GM23248 (cell line): ENCODE results near the gene PDLIM5. TPM values are rescaled to one million over a fixed set of nuclear protein-coding genes. Genes with fewer than 3 reads are reported as not detected.

Source experiments
- DNase-seq: peaks from one replicate; pipeline ENCODE4 v3.0.0-alpha.2; 2015
- H2AFZ ChIP-seq: fragments of 200-600 bp; sonication (generic); 2 replicates; pipeline ENCODE4 v1.6.1; 2016; ENCODE audit warnings: antibody characterized with exemption
- H3F3A ChIP-seq: fragments of 200-600 bp; sonication (generic); 2 replicates; pipeline ENCODE4 v1.6.1; 2016; ENCODE audit warnings: mild to moderate bottlenecking, antibody characterized with exemption, mixed run types; ENCODE audit not compliant: insufficient read depth
- H3K27ac ChIP-seq: fragments of 200-600 bp; sonication (generic); 2 replicates; pipeline ENCODE4 v1.5.1; 2016; ENCODE audit warnings: mild to moderate bottlenecking
- H3K27me3 ChIP-seq: fragments of 200-600 bp; sonication (generic); replicated peaks from 2 replicates; pipeline ENCODE4 v1.6.1; 2016; ENCODE audit warnings: mild to moderate bottlenecking; ENCODE audit not compliant: insufficient read depth
- H3K36me3 ChIP-seq: fragments of 200-600 bp; sonication (generic); 2 replicates; pipeline ENCODE4 v1.6.1; 2016; ENCODE audit warnings: low read depth, mild to moderate bottlenecking
- H3K4me1 ChIP-seq: fragments of 200-600 bp; sonication (generic); 2 replicates; pipeline ENCODE4 v1.6.1; 2016; ENCODE audit warnings: mild to moderate bottlenecking; ENCODE audit not compliant: insufficient read depth
- H3K4me2 ChIP-seq: fragments of 200-600 bp; sonication (generic); one replicate; pipeline ENCODE4 v1.6.1; 2016; ENCODE audit warnings: mild to moderate bottlenecking; ENCODE audit not compliant: unreplicated experiment
- H3K4me3 ChIP-seq: fragments of 200-600 bp; sonication (generic); 2 replicates; pipeline ENCODE4 v1.5.1; 2016; ENCODE audit warnings: mild to moderate bottlenecking
- H3K79me2 ChIP-seq: fragments of 200-600 bp; sonication (generic); 2 replicates; pipeline ENCODE4 v1.6.1; 2016; ENCODE audit warnings: mild to moderate bottlenecking; ENCODE audit not compliant: insufficient read depth
- H3K9ac ChIP-seq: fragments of 200-600 bp; sonication (generic); 2 replicates; pipeline ENCODE4 v1.6.1; 2016; ENCODE audit warnings: mild to moderate bottlenecking
- H3K9me2 ChIP-seq: fragments of 200-600 bp; sonication (generic); 2 replicates; pipeline ENCODE4 v1.6.1; 2016; ENCODE audit warnings: mixed run types, mild to moderate bottlenecking, moderate library complexity; ENCODE audit not compliant: insufficient read depth
- H3K9me3 ChIP-seq: fragments of 200-600 bp; sonication (generic); one replicate; pipeline ENCODE4 v1.6.1; 2017; ENCODE audit warnings: low read depth
- H4K20me1 ChIP-seq: fragments of 200-600 bp; sonication (generic); 2 replicates; pipeline ENCODE4 v1.6.0; 2016; ENCODE audit not compliant: insufficient read depth
- EZH2 ChIP-seq: fragments of 200-600 bp; sonication (generic); IDR thresholded peaks from 2 replicates; pipeline ENCODE4 v1.6.1; 2018; ENCODE audit warnings: antibody characterized with exemption, mild to moderate bottlenecking; ENCODE audit not compliant: insufficient read depth, poor library complexity, severe bottlenecking
- EZH2phosphoT487 ChIP-seq: fragments of 200-600 bp; sonication (generic); IDR thresholded peaks from 2 replicates; pipeline ENCODE4 v1.6.1; 2018; ENCODE audit warnings: antibody characterized with exemption, moderate library complexity, mild to moderate bottlenecking, low read depth; ENCODE audit not compliant: insufficient read depth
- WGBS, 2 experiments: methylation state at CpG; one replicate each; pipeline ENCODE4 v1.1.6; 2015 to 2017; ENCODE audit warnings: low lambda C conversion rate in 2 of 2, low coverage in 1 of 2; ENCODE audit errors: missing lambda C conversion rate in 2 of 2; 5-methylcytosine and 5-hydroxymethylcytosine counted together
- in situ Hi-C: fragments of 300-500 bp; cut with MboI; formaldehyde crosslinking; loops from 2 replicates; pipeline ENCODE4 v1.15.0; 2020
- polyA plus RNA-seq: library from polyadenylated mRNA; unstranded; fragments of >200 nt; fragmentation: Nextera tagmentation; extraction: Ambion mirVana; gene quantifications from 2 replicates; pipeline ENCODE4 v1.2.1, GENCODE V29; 2016
- total RNA-seq: library from RNA; depleted of rRNA; stranded (reverse); fragments of >200 nt; shearing (Covaris generic); gene quantifications from 2 replicates; pipeline ENCODE4 v1.2.3, GENCODE V29; 2014

Gene PDLIM5
- total and polyA plus RNA-seq, 2 experiments from 2014 or later, result 115 to 149 TPM

GRCh38 chr4:94530073-94530472, 78.3 kb downstream of the PDLIM5 start:
- peaks cover 29% of the 10 kb centered on the region for H3F3A ChIP-seq
- no peak overlapping the region for H3K4me2 ChIP-seq
- H3K27ac ChIP-seq, result no peak overlapping the region
- H3K9me2 ChIP-seq, result no peaks in the 10 kb centered on the region; the same call in 1 of the 2 replicates
- no peak overlapping the region for H2AFZ ChIP-seq
- TF ChIP-seq EZH2 (no peak), EZH2phosphoT487 (no peak)
- H3K36me3 ChIP-seq, result no peaks in the 10 kb centered on the region
- no peak overlapping the region for H3K9ac ChIP-seq
- no peak for DNase-seq
- peaks cover 16% of the 10 kb centered on the region for H3K4me1 ChIP-seq
- no peaks in the 10 kb centered on the region for H4K20me1 ChIP-seq
- H3K4me3 ChIP-seq, result no peak overlapping the region
- no peaks in the 10 kb centered on the region for H3K27me3 ChIP-seq
- no peaks in the 10 kb centered on the region for H3K9me3 ChIP-seq
- in situ Hi-C loops, result no loop called here
- H3K79me2 ChIP-seq, result peaks cover 92% of the 10 kb centered on the region

DNA sequence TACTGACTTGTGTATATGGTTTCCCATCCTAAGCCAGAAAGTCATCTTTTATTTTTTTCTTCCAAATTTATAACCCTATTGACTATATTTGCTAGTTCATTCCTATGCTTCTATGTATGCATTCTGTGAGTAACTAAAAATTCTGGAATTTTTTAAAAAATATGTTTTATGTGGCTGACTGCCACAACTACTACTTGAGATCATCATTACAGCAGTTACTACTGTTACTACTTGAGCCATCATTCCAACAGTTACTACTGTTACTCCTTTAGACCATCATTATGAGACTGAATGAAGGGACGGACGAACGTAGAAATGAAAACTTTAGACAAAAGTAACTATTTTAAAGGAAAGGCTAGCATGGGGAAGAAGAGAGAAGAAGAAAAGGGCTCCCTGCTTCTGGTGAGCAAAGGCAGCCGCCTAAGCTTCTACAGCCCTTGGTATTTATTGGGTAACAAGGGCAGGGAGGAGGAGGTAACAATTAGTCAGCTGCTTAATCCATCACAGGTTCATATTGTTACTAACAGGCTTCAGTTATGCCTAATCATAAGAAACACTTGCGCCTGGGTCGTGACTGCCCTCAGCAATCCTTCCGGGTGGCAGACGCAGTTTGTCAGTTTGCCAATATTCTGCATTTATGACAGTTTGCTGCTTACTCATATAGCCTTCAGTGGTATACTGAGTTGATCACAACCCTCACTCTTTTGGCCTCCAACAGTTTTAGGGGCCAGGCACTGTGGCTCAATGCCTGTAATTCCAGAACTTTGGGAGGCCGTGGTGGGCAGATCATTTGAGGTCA, 80.4 kb downstream of the PDLIM5 start:
- peaks cover 13% of the 10 kb centered on the region; the same call in 1 of the 2 replicates for H3F3A ChIP-seq
- DNase-seq, result peak; percentile 44
- no peak for TF ChIP-seq EZH2phosphoT487
- no peak for TF ChIP-seq EZH2
- H3K9me2 ChIP-seq, result no peaks in the 10 kb centered on the region; the same call in 1 of the 2 replicates
- no peaks in the 10 kb centered on the region for H3K9me3 ChIP-seq
- peaks cover 7% of the 10 kb centered on the region; the same call in 1 of the 2 replicates for H3K4me1 ChIP-seq
- 80 to 89% methylated on average over 9 of the region's 9 CpGs for WGBS, 2 experiments
- no peaks in the 10 kb centered on the region for H3K27me3 ChIP-seq
- no peak overlapping the region for H3K4me2 ChIP-seq
- in situ Hi-C loops, result no loop called here
- H3K79me2 ChIP-seq, result peaks cover 99% of the 10 kb centered on the region
- no peak overlapping the region for H3K27ac ChIP-seq
- H3K4me3 ChIP-seq, result no peak overlapping the region
- H2AFZ ChIP-seq, result no peak overlapping the region
- H3K9ac ChIP-seq, result no peak overlapping the region
- H4K20me1 ChIP-seq, result no peaks in the 10 kb centered on the region
- no peaks in the 10 kb centered on the region for H3K36me3 ChIP-seq

- Histone ChIP-seq H3K27me3 (no peaks in the 10 kb centered on the region), H3K79me2 (peaks cover 99% of the 10 kb centered on the region), H4K20me1 (no peaks in the 10 kb centered on the region), H3K4me3 (no peak overlapping the region), H3K9ac (no peak overlapping the region), H2AFZ (no peak overlapping the region), H3K9me3 (no peaks in the 10 kb centered on the region), H3F3A (no peaks in the 10 kb centered on the region; the same call in 1 of the 2 replicates), H3K36me3 (no peaks in the 10 kb centered on the region), H3K4me1 (peaks cover 13% of the 10 kb centered on the region), H3K9me2 (no peaks in the 10 kb centered on the region; the same call in 1 of the 2 replicates), H3K27ac (no peak overlapping the region), H3K4me2 (no peak overlapping the region)
- in situ Hi-C loops, result no loop called here
- no peak for DNase-seq
- TF ChIP-seq EZH2 (no peak), EZH2phosphoT487 (no peak)
- 90 to 93% methylated on average over 4 of the region's 4 CpGs for WGBS, 2 experiments
Measured at GRCh38 chr4:94533405-94534223, 81.9 kb downstream of the PDLIM5 start.

- Histone ChIP-seq H3K9ac (no peak overlapping the region), H3K36me3 (no peaks in the 10 kb centered on the region), H3K27ac (no peak overlapping the region), H3K9me2 (no peaks in the 10 kb centered on the region; the same call in 1 of the 2 replicates), H3K4me3 (no peak overlapping the region), H3F3A (no peaks in the 10 kb centered on the region; the same call in 1 of the 2 replicates), H3K4me2 (no peak overlapping the region), H3K79me2 (peaks cover 99% of the 10 kb centered on the region), H4K20me1 (no peaks in the 10 kb centered on the region), H3K9me3 (no peaks in the 10 kb centered on the region), H3K27me3 (no peaks in the 10 kb centered on the region), H3K4me1 (peaks cover 16% of the 10 kb centered on the region), H2AFZ (no peak overlapping the region)
- no peak for TF ChIP-seq EZH2
- TF ChIP-seq EZH2phosphoT487, result no peak
- in situ Hi-C loops, result no loop called here
- WGBS, 2 experiments, result 83 to 86% methylated on average over 5 of the region's 5 CpGs
- DNase-seq, result no peak
Measured at GRCh38 chr4:94534401-94535312, 82.9 kb downstream of the PDLIM5 start.
